Measurements from ENCODE around the gene NEU1.
A peak's percentile ranks its signal among the peaks of the same experiment; 100 is the strongest.
"Not testable (repeated sequence)": the region's sequence is repeated elsewhere in the genome, so short reads cannot be mapped to it uniquely, and the experiment has no call there.

The NEU1 gene

DNA sequence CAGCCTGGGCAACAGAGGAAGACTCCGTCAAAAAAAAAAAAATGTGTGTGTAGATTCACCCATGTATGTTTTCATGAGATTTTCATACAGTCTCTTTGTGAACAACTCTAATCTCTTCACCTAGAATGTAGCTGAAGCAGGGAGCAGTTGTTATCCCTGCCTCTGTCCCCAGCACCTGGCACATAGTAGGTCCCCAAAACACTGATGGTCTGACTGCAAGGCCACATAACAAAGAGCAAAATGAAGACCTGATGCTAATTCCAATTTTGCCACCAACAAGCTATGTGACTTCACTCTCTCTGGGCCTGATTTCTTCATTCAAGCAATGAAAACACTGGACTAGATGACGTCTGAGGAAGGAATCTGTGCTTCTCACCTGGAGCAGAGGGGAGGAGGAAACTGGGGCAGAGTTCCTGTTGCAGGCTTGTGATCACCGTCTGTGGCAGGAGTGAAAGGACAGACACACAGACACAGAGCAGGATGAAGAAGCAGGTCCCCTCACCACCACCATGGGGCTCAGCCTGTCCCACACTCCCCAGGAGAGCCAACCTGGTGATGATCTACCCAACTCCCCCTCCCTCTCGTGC is 11.6 kb upstream of the NEU1 start:
- DNase-seq (ENCODE audit: low spot score), result peak; percentile 52

DNA sequence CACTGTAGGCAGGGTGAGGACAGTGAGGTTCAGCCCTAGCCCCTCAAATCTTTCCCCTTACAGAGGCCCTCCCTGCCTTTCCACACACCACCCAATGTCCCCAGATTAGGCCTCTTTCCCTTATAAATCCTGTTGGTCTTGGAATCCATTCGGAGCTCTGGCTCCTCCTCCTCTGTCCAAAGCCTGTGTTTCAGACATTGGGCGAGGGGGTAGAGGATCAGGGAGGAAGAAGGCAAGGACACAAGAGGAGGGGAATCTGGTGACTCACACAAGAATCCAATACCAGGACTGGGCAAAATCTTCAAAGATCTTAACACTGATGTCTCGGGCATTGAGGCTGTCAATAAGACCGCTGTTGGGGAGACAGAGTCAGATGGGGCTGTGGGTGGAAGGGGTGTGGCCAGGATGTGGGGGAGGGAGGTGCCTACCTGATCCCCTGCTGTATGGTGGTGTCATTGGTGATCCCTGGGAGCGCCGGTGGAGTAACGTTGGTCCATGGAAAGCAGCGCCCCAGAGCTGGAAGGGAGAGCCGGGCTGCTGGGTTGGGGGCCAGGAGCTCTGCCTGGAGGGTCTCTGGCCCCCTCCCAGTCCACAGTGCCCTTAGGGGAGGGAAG is 8.5 kb upstream of the NEU1 start:
- DNase-seq (ENCODE audit: low spot score), result peak; percentile 18

DNA sequence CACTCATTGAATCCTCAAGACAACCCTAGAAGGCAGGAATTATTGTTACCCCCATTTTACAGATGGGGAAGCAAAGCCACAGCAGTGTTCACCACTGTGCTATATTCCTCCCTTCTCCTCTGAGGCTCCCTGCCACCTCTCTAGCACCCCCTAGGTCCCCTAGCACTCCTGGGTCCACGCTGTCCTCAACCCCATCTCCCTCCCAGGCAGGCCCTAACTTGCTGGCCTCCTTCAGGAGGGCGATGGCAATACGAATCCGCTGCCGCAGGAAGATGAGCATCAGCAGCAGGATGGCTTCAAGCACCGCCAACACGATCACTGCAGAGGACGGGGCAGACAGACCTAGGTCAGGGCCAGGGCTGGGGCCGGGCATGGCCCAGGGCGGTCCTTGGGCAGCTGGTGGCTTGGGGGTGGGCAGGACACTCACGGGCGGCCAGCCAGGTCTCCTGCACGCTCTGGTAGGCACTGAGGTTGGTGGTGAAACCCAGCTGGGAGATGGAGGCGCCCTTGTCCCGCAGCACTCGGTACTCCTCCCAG is 7.8 kb upstream of the NEU1 start:
- peak; percentile 24 for DNase-seq (ENCODE audit: low spot score)

DNA sequence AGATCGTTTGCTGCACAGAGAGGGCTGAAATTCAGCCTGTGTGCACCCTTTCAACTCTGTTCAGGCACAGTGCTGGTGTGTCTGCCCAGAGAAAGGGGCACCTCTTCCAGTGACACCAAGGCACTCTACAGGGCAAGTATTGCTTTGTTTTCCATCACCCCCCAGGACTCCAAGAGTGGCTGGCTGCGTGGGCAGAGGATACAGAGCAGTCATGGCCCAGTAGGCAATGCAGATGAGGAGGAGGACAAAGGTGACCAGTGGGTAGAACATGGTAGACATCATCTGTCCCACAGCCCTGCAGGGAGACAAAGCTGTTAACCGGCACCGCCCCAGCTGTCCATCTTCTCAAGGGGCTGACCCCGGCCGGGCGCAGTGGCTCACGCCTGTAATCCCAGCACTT is 6.7 kb upstream of the NEU1 start:
- DNase-seq (ENCODE audit: low spot score), result no peak

DNA sequence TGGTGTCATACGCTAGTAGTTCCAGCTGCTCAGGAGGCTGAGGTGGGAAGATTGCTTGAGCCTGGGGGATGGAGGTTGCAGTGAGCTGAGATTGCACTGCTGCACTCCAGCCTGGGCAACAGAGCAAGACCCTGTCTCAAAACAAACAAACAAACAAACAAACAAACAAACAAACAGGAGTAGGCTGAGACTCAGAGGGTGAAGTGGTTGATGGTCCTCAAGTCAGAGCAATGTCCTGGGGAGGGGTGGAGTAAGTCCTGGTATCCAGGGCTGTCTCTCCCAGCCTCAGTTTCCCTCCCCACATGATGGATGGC is 6.0 kb upstream of the NEU1 start:
- not testable (repeated sequence) for DNase-seq (ENCODE audit: low spot score)

DNA sequence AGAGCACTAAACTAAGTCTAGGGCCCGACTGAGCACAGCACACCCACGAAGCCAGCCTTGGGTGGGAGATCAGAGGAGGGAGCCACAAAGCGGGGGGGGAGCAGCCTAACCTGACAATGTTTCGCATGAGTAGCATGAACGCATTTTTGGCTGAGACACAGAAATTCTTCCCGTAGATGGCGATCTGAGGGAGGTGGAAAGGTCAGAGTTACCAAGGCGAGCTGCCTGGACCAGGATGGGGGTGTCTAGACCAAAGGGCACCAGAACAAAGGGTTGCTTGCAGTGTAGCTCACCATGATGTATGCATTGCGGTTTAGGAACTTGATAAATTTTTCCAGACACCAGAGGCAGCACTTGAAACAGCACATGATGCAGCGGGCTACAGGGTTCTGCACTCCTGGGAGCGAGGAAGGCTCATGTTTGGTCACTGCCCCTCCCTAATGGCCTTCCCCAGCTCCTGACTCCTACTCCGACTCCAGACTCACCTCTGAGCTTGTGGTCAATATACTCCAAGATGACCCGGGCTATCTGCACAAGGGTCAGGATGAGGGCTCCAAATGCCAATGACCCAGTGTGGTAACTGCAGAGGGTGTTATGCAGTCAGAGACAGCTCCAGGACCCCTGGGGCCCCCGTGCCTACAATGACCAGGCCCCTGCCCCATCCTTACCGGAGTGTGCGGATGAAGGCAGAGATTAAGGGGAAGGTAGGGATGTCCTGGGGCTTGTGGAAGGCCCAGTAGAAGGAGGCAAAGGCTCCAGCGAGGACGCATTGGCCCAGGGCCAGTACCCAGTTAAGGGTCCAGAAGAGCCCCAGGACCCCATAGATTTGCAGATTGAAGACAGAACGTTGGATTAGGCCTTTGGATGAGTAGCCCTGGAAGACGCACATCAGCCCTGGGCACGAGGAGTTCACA is 2.8 kb upstream of the NEU1 start:
- DNase-seq (ENCODE audit: low spot score), result peak; percentile 81

DNA sequence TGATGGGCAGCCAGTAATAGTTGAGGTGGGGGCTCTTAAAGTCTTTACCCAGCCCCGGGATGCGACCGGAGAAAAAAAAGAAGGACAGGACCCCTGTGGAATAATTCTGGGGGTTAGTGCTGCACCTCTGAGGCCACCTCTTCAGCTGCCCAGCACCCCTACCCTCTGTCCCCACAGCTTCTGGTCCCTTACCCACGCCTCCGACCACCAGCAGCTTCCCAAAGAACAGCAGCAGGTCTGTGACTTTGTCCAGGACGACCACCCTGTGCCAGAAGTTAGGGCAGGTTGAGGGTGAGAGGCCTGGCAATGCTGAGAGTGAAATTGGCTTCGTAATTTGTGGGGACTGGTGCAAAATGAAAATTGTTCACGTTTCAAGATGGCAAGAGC is 2.2 kb upstream of the NEU1 start:
- no peak for DNase-seq (ENCODE audit: low spot score)

DNA sequence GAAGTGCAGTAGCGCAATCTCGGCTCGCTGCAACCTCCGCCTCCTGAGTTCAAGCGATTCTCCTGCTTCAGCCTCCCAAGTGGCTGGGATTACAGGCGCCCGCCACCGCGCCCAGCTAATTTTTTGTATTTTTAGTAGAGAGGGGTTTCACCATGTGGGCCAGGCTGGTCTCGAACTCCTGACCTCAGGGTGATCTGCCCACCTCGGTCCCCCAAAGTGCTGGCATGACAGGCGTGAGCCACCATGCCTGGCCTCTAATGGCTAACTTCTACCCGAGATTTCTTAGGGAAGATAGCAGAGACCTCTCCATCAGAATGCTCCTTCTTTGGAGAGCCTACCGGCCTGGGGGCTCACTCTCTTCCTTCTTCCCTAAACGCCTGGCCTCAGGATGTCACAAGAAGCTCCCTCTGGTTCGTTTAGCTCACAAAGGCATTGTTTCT is 1.5 kb upstream of the NEU1 start:
- not testable (repeated sequence) for DNase-seq (ENCODE audit: low spot score)

DNA sequence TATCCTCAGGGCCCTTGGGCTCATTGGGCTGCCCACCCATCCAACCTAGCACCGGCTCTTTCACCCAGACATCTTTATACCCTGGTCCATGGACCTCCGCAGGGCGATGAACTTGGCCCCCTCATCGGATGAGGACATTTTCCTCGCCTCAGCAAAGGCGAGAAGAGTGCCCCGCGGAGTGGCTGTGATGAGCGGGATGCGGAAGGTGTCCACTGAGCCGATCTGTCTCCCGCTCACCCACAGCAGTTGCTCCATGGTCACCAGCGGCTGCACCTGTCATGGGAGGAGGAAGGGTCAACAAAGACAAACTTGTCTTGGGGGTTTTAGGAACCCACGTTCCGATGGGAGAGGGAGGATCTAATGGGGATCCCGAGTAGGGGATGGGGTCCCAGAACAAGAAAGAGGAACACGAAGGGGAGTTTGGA is 690 bp downstream of the NEU1 start:
- DNase-seq (ENCODE audit: low spot score), result no peak

DNA sequence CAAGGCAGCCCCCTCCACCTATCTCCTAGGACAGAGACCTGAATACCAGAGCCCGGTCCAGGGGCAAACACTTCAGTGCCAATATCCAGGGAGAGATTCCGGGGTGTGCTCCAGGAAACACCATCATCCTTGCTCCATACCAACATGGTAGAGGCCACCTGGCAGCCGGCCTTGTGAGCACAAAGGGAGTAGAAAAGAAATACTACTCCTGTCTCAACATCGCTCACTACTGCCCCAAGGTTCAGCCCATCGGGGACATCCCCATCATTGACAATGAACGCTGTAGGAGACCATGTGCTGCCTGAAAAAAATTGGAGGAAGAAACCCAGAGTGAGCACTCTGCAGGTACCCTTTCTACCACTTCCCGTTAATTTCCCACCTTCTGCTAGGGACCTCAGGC is 1.5 kb downstream of the NEU1 start:
- no peak for DNase-seq (ENCODE audit: low spot score)

DNA sequence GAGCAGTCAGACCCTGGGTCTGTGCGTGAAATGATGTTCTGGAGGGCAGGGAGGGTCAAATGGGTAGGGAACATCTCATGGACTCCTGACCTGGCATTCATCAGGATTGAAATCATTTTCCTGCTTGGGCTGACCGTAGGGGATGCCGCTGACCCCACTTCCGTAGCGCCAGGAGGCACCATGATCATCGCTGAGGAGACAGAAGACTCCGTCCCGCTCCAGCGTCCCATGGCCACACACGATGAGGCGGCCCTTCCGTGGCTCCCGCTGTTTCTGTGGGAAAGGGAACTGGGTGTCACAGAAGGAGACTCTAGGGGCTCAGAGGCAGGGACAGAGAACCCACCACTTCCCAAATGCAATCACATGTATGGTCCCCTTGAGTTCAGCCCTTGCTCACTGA is 2.3 kb downstream of the NEU1 start:
- no peak for DNase-seq (ENCODE audit: low spot score)

DNA sequence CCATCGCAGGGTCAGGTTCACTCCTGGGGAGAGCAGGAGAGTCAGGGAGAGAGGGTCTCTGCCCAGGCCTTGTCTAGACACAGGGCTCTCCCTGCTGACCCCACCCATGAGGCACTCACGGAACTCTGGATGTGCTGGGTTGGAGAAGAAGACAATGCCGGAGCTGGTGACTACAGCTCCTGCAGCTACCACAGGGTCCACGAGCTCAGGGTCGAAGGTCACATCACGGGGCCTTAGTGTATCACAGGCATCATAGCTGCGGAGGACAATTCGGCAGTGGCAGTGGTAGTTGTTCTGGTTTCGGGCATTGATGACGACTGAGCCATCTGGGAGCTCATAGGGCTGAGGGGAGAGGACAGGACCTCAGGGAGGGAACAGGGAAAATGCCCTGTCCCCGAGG is 2.7 kb downstream of the NEU1 start:
- DNase-seq (ENCODE audit: low spot score), result no peak

DNA sequence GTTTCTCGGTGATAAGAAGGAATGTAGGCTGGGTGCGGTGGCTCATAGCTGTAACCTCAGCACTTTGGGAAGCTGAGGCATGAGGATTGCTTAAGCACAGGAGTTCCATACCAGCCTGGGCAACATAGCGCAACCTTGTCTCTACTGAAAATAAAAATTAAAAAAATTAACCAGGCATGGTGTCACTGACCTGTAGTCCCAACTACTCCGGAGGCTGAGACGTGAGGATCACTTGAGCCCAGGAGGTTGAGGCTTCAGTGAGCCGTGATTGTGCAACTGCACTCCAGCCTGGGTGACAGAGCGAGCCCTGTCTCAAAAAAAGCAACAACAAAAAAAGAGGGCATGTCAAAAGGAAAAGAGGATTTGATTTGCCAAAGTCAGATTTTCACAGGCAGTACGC is 3.9 kb downstream of the NEU1 start:
- DNase-seq (ENCODE audit: low spot score), result no peak

DNA sequence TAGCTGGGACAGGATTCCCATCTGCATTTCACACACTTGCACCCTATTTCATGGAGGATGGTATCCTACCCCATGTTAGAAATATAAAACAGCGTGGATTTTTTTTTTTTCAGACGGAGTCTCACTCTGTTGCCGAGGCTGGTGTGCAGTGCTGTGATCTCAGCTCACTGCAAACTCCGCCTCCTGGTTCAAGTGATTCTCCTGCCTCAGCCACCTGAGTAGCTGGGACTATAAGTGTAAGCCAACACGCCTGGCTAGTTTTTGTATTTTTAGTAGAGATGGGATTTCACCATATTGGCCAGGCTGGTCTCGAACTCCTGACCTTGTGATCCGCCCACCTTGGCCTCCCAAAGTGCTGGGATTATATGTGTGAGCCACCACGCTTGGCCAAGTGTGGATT is 4.8 kb downstream of the NEU1 start:
- DNase-seq (ENCODE audit: low spot score), result not testable (repeated sequence)

DNA sequence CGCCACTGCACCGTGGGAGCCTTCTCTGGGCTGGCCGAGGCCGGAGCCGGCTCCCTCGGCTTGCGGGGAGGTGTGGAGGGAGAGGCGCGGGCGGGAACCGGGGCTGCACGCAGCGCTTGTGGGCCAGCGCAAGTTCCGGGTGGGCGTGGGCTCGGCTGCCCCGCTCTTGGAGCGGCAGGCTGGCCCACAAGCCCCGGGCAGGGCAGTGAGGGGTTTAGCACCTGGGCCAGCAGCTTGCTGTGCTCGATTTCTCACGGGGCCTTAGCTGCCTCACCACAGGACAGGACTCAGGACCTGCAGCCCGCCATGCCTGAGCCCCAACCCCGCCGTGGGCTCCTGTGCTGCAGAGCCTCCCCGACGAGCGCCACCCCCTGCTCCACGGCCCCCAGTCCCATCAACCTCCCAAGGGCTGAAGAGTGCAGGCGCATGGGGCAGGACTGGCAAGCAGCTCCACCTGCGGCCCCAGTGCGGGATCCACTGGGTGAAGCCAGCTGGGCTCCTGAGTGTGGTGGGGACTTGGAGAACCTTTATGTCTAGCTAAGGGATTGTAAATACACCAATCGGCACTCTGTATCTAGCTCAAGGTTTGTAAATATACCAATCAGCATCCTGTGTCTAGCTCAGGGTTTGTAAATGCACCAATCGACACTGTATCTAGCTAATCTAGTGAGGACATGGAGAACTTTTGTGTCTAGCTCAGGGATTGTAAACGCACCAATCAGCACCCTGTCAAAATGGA is 10.5 kb downstream of the NEU1 start:
- not testable (repeated sequence) for DNase-seq (ENCODE audit: low spot score)

DNA sequence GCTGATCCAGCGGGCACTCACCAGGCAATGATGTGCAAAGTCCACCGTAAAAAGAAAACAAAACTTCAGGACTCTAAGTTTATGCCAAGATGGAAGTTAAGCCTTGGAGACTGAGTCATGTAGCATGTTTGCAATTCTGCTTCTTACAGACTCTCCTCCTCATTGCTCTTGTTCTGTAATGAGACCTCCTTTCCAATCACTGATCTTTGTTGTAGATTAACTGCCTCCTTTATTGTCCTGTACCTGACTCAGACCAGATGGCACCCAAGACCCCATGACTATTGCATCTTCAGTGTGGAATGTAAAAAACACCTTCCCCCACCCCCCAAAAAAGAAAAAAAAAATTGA is 11.2 kb downstream of the NEU1 start:
- peak; percentile 96 for DNase-seq (ENCODE audit: low spot score)

DNA sequence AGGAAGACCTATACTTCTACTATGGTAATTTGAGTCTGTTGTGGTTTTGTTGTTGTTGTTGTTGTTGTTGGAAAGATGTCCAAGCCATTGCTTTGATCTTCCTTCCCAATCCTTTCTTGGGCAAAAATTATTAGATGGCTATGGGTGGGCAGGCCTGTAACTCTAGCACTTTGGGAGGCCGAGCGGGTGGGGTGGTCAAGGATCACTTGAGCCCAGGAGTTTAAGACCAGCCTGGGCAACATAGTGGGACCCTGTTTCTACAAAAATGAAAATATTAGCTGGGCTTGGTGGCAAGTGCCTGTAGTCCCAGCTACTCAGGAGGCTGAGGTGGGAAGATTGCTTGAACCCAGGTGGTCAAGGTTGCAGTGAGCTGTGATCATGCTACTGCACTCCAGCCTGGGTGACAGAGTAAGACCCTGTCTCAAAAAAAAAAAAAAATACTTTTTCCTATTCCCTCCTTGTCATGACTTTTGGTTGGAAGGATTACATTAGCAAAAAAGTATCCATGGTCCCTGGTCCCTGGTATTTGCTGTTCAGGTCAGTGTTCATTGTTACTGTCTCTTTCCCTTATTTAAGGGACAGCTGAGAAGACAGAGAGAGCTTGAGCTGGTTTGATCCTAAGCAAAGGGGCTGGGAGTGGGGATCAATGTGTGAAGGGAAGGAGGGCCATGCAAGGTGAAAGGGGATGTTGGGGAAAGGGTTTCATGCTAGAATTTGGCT is 11.7 kb downstream of the NEU1 start:
- no peak for DNase-seq (ENCODE audit: low spot score)

DNA sequence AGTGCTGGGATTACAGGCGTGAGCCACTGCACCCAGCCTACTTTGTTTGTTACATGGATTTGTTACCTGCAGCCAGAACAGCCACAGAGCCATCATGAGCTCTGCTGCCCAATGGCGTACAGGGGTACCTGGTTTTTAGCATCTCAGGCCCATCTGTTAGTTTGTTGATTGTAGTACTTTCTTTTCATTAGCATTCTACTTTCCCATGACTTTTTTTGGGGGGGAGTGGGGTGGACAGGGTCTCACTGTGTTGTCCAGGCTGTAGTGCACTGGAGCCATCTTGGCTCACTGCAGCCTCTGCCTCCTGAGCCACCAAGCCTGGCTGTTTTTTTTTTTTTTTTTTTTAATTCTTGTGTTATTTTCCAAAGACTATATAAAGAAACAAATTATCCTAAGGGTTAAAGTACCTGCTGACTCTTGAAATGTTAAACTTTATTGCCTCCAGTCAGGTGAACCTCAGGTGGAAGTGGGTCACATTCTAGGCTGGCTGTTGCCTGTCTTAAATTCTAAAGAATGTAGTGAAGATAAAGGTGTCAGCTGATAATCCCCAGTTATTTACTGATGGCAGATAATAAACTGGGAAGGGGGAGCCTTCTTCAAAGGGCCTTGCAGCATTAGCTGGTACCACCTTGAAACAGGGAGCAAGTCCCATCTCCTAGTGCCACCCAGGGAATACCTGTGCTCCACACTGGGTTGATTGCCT is 15.2 kb downstream of the NEU1 start:
- no peak for DNase-seq (ENCODE audit: low spot score)

DNA sequence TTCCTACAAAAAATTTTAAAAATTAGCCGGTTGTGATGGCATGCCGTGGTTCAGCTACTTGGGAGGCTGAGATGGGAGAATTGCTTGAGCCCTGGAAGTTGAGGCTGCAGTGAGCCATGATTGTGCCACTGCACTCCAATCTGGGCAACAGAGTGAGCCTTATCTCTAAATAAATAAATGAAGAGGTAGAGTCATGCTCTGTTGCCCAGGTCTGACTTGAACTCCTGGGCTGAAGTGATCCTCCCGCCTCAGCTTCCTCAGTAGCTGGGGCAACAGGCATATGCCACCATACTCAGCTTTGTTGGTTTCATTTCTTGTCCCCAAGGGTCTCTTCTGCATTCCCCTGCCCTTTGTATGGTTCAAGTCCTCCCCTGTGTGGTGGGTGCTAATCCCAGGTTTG is 18.1 kb downstream of the NEU1 start:
- DNase-seq (ENCODE audit: low spot score), result no peak

DNA sequence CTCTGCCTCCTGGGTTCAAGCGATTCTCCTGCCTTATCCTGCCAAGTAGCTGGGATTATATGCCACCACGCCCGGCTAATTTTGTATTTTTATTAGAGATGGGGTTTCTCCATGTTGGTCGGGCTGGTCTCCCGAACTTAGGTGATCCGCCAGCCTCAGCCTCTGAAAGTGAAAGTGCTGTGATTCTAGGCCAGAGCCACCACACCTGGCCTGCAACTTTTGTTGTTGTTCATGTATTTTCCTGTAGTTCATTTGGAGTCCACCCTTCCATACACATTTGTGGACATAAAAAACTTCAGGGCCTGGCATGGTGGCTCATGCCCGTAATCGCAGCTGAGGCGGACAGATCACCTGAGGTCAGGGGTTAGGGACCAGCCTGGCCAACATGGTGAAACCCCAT is 20.6 kb downstream of the NEU1 start:
- no peak for DNase-seq (ENCODE audit: low spot score)

DNA sequence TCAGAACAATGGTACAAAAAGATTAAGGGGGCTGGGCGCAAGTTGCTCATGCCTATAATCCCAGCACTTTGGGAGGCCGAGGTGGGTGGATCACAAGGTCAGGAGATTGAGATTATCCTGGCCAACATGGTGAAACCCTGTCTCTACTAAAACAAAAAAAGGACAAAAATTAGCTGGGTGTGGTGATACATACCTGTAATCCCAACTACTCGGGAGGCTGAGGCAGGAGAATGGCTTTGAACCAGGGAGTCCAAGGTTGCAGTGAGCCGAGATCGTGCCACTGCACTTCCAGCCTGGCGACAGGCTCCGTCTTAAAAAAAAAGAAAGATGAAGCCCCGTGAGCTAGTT is 22.9 kb downstream of the NEU1 start:
- DNase-seq (ENCODE audit: low spot score), result not testable (repeated sequence)
